ENCODE data around the gene TRPM3. TPM values are rescaled to one million over a fixed set of nuclear protein-coding genes. Genes with fewer than 3 reads are reported as not detected.

TRPM3 gene
- total and polyA plus RNA-seq, 4 donors, result 0.07 to 0.89 (median 0.67) TPM

GRCh38 chr9:70504834-70505233, 616.6 kb downstream of the TRPM3 start (continued):
- TF ChIP-seq MAX (IDR thresholded peaks at IDR 0.05) (no peak), HNF4A (conservative IDR thresholded peaks at IDR 0.05) (no peak), TAF1 (conservative IDR thresholded peaks at IDR 0.05) (no peak), RXRA (IDR thresholded peaks at IDR 0.05) (no peak)
- TF ChIP-seq, protein P1, sequence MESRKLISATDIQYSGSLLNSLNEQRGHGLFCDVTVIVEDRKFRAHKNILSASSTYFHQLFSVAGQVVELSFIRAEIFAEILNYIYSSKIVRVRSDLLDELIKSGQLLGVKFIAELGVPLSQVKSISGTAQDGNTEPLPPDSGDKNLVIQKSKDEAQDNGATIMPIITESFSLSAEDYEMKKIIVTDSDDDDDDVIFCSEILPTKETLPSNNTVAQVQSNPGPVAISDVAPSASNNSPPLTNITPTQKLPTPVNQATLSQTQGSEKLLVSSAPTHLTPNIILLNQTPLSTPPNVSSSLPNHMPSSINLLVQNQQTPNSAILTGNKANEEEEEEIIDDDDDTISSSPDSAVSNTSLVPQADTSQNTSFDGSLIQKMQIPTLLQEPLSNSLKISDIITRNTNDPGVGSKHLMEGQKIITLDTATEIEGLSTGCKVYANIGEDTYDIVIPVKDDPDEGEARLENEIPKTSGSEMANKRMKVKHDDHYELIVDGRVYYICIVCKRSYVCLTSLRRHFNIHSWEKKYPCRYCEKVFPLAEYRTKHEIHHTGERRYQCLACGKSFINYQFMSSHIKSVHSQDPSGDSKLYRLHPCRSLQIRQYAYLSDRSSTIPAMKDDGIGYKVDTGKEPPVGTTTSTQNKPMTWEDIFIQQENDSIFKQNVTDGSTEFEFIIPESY (IDR thresholded peaks at IDR 0.05), result no peak

GRCh38 chr9:70502690-70503089, 618.7 kb downstream of the TRPM3 start:
- no peak for TF ChIP-seq SP1 (IDR thresholded peaks at IDR 0.05)
- TF ChIP-seq FOXA1 (IDR thresholded peaks at IDR 0.05), result no peak
- TF ChIP-seq NR2F2 (IDR thresholded peaks at IDR 0.05), result no peak
- TF ChIP-seq FOXA2 (IDR thresholded peaks at IDR 0.05), result no peak
- TF ChIP-seq YY1 (IDR thresholded peaks at IDR 0.05), result no peak
- TF ChIP-seq HNF4A (conservative IDR thresholded peaks at IDR 0.05), result no peak
- no peaks in the 10 kb centered on the region for H3K9me3 ChIP-seq (ENCODE audit: control insufficient read depth in 4 of 4, low read length in 3 of 4)
- DNase-seq (ENCODE audit: low spot score), result no peak
- 74% methylated on average over 1 of the region's 1 CpG for WGBS
- no peaks in the 10 kb centered on the region for H3K4me1 ChIP-seq (ENCODE audit: control insufficient read depth in 4 of 4, insufficient read depth in 4 of 4, low read length in 3 of 4)
- H3K27me3 ChIP-seq (ENCODE audit: control insufficient read depth in 4 of 4, insufficient read depth in 4 of 4, low read length in 3 of 4), result no peaks in the 10 kb centered on the region
- no peak overlapping the region for H3K9ac ChIP-seq (ENCODE audit: low read depth in 1 of 2, low read length in 2 of 2)
- H3K36me3 ChIP-seq (ENCODE audit: control insufficient read depth in 4 of 4, insufficient read depth in 3 of 4, low read depth in 1 of 4, low read length in 3 of 4), result no peaks in the 10 kb centered on the region
- no peak overlapping the region for H3K4me3 ChIP-seq (ENCODE audit: low read depth in 1 of 3, low read length in 3 of 3)
- no peak overlapping the region for H3K27ac ChIP-seq (ENCODE audit: low read depth in 1 of 2, low read length in 2 of 2)

DNA sequence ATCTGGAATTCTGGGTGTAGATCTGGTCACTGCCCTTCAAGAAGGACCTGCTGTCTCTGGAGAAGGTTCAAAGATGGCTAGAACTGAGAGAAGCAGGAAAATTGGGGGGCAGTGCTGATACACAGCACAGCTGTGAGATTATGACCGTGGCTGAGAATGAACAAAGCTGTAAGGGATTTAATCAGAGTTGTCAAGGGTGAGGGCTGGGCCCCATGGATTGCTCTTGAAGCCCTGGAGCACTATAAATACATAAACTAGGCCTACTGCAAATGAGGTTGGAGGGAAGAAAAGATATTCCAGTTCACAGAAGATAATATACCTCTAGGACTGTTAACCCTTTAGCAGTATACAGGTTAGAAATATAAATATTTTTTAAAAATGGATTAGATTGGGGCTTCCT, 620.6 kb downstream of the TRPM3 start:
- Histone ChIP-seq H3K4me1 (ENCODE audit: control insufficient read depth in 4 of 4, insufficient read depth in 4 of 4, low read length in 3 of 4) (no peaks in the 10 kb centered on the region), H3K9ac (ENCODE audit: low read depth in 1 of 2, low read length in 2 of 2) (no peak overlapping the region), H3K36me3 (ENCODE audit: control insufficient read depth in 4 of 4, insufficient read depth in 3 of 4, low read depth in 1 of 4, low read length in 3 of 4) (no peaks in the 10 kb centered on the region), H3K4me3 (ENCODE audit: low read depth in 1 of 3, low read length in 3 of 3) (no peak overlapping the region), H3K27ac (ENCODE audit: low read depth in 1 of 2, low read length in 2 of 2) (no peak overlapping the region), H3K9me3 (ENCODE audit: control insufficient read depth in 4 of 4, low read length in 3 of 4) (no peaks in the 10 kb centered on the region), H3K27me3 (ENCODE audit: control insufficient read depth in 4 of 4, insufficient read depth in 4 of 4, low read length in 3 of 4) (no peaks in the 10 kb centered on the region)
- no peak for DNase-seq (ENCODE audit: low spot score)
- TF ChIP-seq EGR1 (IDR thresholded peaks at IDR 0.05; ENCODE audit: low read depth in 2 of 2) (no peak), RXRA (IDR thresholded peaks at IDR 0.05) (no peak), CTCF (IDR thresholded peaks at IDR 0.05; ENCODE audit: low read depth, low read length, missing input control) (no peak), GABPA (IDR thresholded peaks at IDR 0.05 in 1 of 2, conservative IDR thresholded peaks at IDR 0.05 in 1 of 2) (no peak), TAF1 (conservative IDR thresholded peaks at IDR 0.05) (no peak), MAX (IDR thresholded peaks at IDR 0.05) (no peak), JUND (IDR thresholded peaks at IDR 0.05) (no peak), HNF4A (conservative IDR thresholded peaks at IDR 0.05) (no peak), RAD21 (IDR thresholded peaks at IDR 0.05) (no peak), SP1 (IDR thresholded peaks at IDR 0.05) (no peak), ATF3 (IDR thresholded peaks at IDR 0.05) (no peak), YY1 (IDR thresholded peaks at IDR 0.05) (no peak), FOXA1 (IDR thresholded peaks at IDR 0.05) (no peak), FOXA2 (IDR thresholded peaks at IDR 0.05) (no peak)
- TF ChIP-seq, protein P1 (IDR thresholded peaks at IDR 0.05), result no peak
- TF ChIP-seq, protein P2, sequence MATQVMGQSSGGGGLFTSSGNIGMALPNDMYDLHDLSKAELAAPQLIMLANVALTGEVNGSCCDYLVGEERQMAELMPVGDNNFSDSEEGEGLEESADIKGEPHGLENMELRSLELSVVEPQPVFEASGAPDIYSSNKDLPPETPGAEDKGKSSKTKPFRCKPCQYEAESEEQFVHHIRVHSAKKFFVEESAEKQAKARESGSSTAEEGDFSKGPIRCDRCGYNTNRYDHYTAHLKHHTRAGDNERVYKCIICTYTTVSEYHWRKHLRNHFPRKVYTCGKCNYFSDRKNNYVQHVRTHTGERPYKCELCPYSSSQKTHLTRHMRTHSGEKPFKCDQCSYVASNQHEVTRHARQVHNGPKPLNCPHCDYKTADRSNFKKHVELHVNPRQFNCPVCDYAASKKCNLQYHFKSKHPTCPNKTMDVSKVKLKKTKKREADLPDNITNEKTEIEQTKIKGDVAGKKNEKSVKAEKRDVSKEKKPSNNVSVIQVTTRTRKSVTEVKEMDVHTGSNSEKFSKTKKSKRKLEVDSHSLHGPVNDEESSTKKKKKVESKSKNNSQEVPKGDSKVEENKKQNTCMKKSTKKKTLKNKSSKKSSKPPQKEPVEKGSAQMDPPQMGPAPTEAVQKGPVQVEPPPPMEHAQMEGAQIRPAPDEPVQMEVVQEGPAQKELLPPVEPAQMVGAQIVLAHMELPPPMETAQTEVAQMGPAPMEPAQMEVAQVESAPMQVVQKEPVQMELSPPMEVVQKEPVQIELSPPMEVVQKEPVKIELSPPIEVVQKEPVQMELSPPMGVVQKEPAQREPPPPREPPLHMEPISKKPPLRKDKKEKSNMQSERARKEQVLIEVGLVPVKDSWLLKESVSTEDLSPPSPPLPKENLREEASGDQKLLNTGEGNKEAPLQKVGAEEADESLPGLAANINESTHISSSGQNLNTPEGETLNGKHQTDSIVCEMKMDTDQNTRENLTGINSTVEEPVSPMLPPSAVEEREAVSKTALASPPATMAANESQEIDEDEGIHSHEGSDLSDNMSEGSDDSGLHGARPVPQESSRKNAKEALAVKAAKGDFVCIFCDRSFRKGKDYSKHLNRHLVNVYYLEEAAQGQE (IDR thresholded peaks at IDR 0.05), result no peak
- 85% methylated on average over 1 of the region's 1 CpG for WGBS

All from liver (tissue), 9 donors.